Measurements from ENCODE around the gene CD247.

Gene CD247

GRCh38 chr1:167463875-167464575 lies 54.3 kb downstream of the CD247 start:
- no peak for DNase-seq (ENCODE audit: extremely low read depth in 1 of 2, low read depth in 1 of 2)

GRCh38 chr1:167463080-167463479 lies 55.2 kb downstream of the CD247 start:
- no peak for DNase-seq (ENCODE audit: extremely low read depth in 1 of 2, low read depth in 1 of 2)

- DNase-seq (ENCODE audit: extremely low read depth in 1 of 2, low read depth in 1 of 2), result no peak
Measured at GRCh38 chr1:167462341-167462740, 56.0 kb downstream of the CD247 start.

GRCh38 chr1:167460836-167461235 lies 57.5 kb downstream of the CD247 start:
- DNase-seq (ENCODE audit: extremely low read depth in 1 of 2, low read depth in 1 of 2), result no peak

GRCh38 chr1:167457936-167458584 lies 60.3 kb downstream of the CD247 start:
- DNase-seq (ENCODE audit: extremely low read depth in 1 of 2, low read depth in 1 of 2), result no peak

GRCh38 chr1:167456926-167457325 lies 61.4 kb downstream of the CD247 start:
- DNase-seq (ENCODE audit: extremely low read depth in 1 of 2, low read depth in 1 of 2), result no peak

- no peak for DNase-seq (ENCODE audit: extremely low read depth in 1 of 2, low read depth in 1 of 2)
Measured at GRCh38 chr1:167456524-167456923, 61.8 kb downstream of the CD247 start.

GRCh38 chr1:167455786-167456446 lies 62.4 kb downstream of the CD247 start:
- DNase-seq (ENCODE audit: extremely low read depth in 1 of 2, low read depth in 1 of 2), result no peak

- DNase-seq (ENCODE audit: extremely low read depth in 1 of 2, low read depth in 1 of 2), result peak in 1 of 2 donors; percentile 63
Measured at GRCh38 chr1:167454894-167455785, 63.2 kb downstream of the CD247 start.

GRCh38 chr1:167454304-167454893 lies 63.9 kb downstream of the CD247 start:
- no peak for DNase-seq (ENCODE audit: extremely low read depth in 1 of 2, low read depth in 1 of 2)

GRCh38 chr1:167453123-167453522 lies 65.2 kb downstream of the CD247 start:
- DNase-seq (ENCODE audit: extremely low read depth in 1 of 2, low read depth in 1 of 2), result no peak

GRCh38 chr1:167452483-167452882 lies 65.8 kb downstream of the CD247 start:
- DNase-seq (ENCODE audit: extremely low read depth in 1 of 2, low read depth in 1 of 2), result no peak

- no peak for DNase-seq (ENCODE audit: extremely low read depth in 1 of 2, low read depth in 1 of 2)
Measured at GRCh38 chr1:167450843-167451242, 67.5 kb downstream of the CD247 start.

- peak in 1 of 2 donors; percentile 55 for DNase-seq (ENCODE audit: extremely low read depth in 1 of 2, low read depth in 1 of 2)
Measured at GRCh38 chr1:167447521-167448136, 70.7 kb downstream of the CD247 start.

- no peak for DNase-seq (ENCODE audit: extremely low read depth in 1 of 2, low read depth in 1 of 2)
Measured at GRCh38 chr1:167446966-167447365, 71.4 kb downstream of the CD247 start.

GRCh38 chr1:167443757-167444156 lies 74.6 kb downstream of the CD247 start:
- DNase-seq (ENCODE audit: extremely low read depth in 1 of 2, low read depth in 1 of 2), result no peak

- no peak for DNase-seq (ENCODE audit: extremely low read depth in 1 of 2, low read depth in 1 of 2)
Measured at GRCh38 chr1:167442854-167443565, 75.3 kb downstream of the CD247 start.

GRCh38 chr1:167442142-167442848 lies 76.0 kb downstream of the CD247 start:
- peak; percentile 67 to 81 for DNase-seq (ENCODE audit: extremely low read depth in 1 of 2, low read depth in 1 of 2)

- DNase-seq (ENCODE audit: extremely low read depth in 1 of 2, low read depth in 1 of 2), result no peak
Measured at GRCh38 chr1:167441222-167441621, 77.1 kb downstream of the CD247 start.
